ENCODE results near the gene BLM. TPM values are rescaled to one million over a fixed set of nuclear protein-coding genes. Genes with fewer than 3 reads are reported as not detected.
A peak's percentile ranks its signal among the peaks of the same experiment; 100 is the strongest.

BLM gene
- total RNA-seq, 4 donors from 2014 or later = 11.6 to 18.2 (median 14.5) TPM

DNA sequence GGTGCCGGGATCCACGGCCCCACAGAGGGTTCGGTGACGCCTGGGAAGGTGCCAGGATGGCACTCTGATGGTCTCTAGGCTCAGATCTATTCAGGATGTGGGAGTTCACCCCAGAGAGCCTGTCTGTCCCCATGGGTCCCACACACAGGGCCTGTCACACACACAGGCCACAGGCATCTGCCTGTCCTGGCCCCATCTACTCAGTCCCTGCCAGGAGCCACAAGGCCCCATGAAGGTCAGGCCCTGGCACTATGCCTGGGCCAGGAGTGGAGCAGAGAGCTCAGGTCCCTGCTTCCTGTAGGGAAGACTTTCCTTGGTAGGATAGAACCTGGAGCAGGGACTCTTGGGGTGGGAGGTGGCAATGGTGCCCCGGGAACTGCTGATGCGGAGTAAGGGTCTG is 102.2 kb downstream of the BLM start:
- no peaks in the 10 kb centered on the region for H3K36me3 ChIP-seq
- no peak overlapping the region for H3K4me3 ChIP-seq
- peak in 1 of 2 donors; percentile 51 for ATAC-seq
- in situ Hi-C loops (cut with MboI; ENCODE audit: low sequenced_read_pairs in 4 of 4) (no loop called here), intact Hi-C loops (cut with DNase I; ENCODE audit: low total_unique reads) (no loop called here)
- H3K27me3 ChIP-seq = no peaks in the 10 kb centered on the region
- no peak for DNase-seq
- no peaks in the 10 kb centered on the region for H3K9me3 ChIP-seq
- TF ChIP-seq POLR2A (IDR thresholded peaks at IDR 0.05) = no peak
- TF ChIP-seq, protein P1, sequence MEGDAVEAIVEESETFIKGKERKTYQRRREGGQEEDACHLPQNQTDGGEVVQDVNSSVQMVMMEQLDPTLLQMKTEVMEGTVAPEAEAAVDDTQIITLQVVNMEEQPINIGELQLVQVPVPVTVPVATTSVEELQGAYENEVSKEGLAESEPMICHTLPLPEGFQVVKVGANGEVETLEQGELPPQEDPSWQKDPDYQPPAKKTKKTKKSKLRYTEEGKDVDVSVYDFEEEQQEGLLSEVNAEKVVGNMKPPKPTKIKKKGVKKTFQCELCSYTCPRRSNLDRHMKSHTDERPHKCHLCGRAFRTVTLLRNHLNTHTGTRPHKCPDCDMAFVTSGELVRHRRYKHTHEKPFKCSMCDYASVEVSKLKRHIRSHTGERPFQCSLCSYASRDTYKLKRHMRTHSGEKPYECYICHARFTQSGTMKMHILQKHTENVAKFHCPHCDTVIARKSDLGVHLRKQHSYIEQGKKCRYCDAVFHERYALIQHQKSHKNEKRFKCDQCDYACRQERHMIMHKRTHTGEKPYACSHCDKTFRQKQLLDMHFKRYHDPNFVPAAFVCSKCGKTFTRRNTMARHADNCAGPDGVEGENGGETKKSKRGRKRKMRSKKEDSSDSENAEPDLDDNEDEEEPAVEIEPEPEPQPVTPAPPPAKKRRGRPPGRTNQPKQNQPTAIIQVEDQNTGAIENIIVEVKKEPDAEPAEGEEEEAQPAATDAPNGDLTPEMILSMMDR (IDR thresholded peaks at IDR 0.05 in 4 of 5, conservative IDR thresholded peaks at IDR 0.05 in 1 of 5) = no peak
- H3K27ac ChIP-seq = no peak overlapping the region
- no peaks in the 10 kb centered on the region for H3K4me1 ChIP-seq

DNA sequence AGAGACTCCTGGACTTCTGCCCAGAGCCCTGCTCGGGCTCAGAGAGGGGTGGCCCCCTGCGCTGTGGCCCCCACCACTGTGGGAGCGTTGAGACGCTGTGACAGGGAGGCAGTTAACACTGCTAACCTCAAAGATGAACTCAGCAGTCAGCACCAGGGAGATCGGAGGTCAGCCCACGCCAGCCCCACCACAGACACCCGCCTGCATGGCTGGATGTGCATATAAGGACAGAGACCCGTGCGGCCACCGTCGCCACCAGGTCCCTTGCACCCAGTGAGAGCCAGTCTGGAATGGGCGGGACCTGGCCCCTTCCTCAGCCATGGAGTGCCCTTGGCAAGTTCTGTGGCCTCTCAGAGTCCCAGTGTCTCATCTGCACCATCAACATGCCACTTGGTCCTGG is 102.7 kb downstream of the BLM start:
- no peak overlapping the region for H3K4me3 ChIP-seq
- intact Hi-C loops (cut with DNase I; ENCODE audit: low total_unique reads) = no loop called here
- in situ Hi-C loops (cut with MboI; ENCODE audit: low sequenced_read_pairs in 4 of 4) = no loop called here
- H3K27ac ChIP-seq = no peak overlapping the region
- H3K9me3 ChIP-seq = no peaks in the 10 kb centered on the region
- ATAC-seq = no peak
- H3K4me1 ChIP-seq = no peaks in the 10 kb centered on the region
- H3K36me3 ChIP-seq = no peaks in the 10 kb centered on the region
- H3K27me3 ChIP-seq = no peaks in the 10 kb centered on the region
- DNase-seq = no peak
- no peak for TF ChIP-seq POLR2A (IDR thresholded peaks at IDR 0.05)
- TF ChIP-seq, protein P1 (IDR thresholded peaks at IDR 0.05 in 4 of 5, conservative IDR thresholded peaks at IDR 0.05 in 1 of 5) = no peak

DNA sequence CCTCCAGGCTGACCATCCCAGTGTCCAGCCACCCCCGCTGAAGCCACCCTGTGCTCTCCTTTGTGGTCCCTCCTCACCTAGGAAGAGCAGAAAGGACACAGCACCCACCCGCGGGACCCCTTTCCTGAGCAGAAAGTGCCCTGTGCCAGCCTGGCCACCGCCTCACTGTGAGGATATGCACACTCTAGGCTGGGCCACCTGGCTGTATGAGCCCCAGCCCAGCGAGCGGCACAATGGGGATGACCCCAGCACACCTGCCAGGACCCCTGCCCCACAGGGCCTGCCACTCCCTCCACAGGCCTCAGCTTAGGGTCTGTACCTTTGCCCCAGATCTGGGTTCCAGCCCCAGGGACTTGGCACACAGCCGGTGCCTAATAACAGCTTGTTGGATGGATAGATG is 103.3 kb downstream of the BLM start:
- Histone ChIP-seq H3K36me3 (no peaks in the 10 kb centered on the region), H3K27ac (no peak overlapping the region), H3K4me3 (no peak overlapping the region), H3K27me3 (no peaks in the 10 kb centered on the region), H3K4me1 (no peaks in the 10 kb centered on the region), H3K9me3 (no peaks in the 10 kb centered on the region)
- intact Hi-C loops (cut with DNase I; ENCODE audit: low total_unique reads) = no loop called here
- DNase-seq (no peak), ATAC-seq (no peak)
- TF ChIP-seq, protein P1 (IDR thresholded peaks at IDR 0.05 in 4 of 5, conservative IDR thresholded peaks at IDR 0.05 in 1 of 5) = no peak
- no peak for TF ChIP-seq POLR2A (IDR thresholded peaks at IDR 0.05)
- in situ Hi-C loops (cut with MboI; ENCODE audit: low sequenced_read_pairs in 4 of 4) = no loop called here

DNA sequence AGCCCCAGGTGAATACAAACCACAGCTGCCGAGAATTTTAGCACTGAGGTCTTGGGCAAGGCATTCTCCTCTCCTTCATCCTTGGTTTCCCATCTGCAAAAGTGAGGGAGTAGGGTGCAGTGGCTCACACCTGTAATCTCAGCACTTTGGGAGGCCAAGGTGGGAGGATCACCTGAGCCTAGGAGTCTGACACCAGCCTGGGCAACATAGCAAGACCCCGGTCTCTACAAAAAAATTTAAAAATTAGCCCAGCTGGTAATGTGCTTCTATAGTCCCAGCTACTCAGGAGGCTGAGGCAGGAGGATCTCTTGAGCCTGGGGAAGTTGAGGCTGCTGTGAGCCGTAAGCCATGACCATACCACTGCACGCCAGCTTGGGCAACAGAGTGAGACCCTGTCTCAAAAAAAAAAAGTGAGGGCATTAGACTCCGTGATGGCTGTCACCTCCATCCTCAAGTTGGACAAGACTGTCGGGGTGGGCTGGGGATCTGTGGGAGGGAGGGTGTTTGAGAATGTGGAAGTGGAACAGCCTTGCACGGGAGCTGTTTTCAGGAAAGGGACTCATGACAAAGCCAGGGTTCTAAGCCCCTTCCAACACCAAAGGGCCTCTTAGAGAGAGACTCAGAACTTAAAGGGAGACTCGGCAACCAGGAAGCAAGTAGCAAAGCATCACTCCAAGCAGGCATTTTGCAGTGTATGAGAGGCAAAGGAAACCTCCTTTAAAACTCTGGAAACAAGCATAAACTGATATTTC is 105.2 kb downstream of the BLM start:
- no peak for TF ChIP-seq POLR2A (IDR thresholded peaks at IDR 0.05)
- TF ChIP-seq, protein P1 (IDR thresholded peaks at IDR 0.05 in 4 of 5, conservative IDR thresholded peaks at IDR 0.05 in 1 of 5) = no peak
- Histone ChIP-seq H3K27me3 (no peaks in the 10 kb centered on the region), H3K9me3 (no peaks in the 10 kb centered on the region), H3K4me1 (no peaks in the 10 kb centered on the region), H3K27ac (no peak overlapping the region), H3K4me3 (no peak overlapping the region), H3K36me3 (no peaks in the 10 kb centered on the region)
- intact Hi-C loops (cut with DNase I; ENCODE audit: low total_unique reads) (no loop called here), in situ Hi-C loops (cut with MboI; ENCODE audit: low sequenced_read_pairs in 4 of 4) (no loop called here)
- ATAC-seq (no peak), DNase-seq (no peak)
